IMR-90 (cell line): Measurements from ENCODE around the gene ENPP6. TPM values are rescaled to one million over a fixed set of nuclear protein-coding genes. Genes with fewer than 3 reads are reported as not detected.

Source experiments
- ATAC-seq: fragments of 200-7000 bp; cut with Tn5 transposase; 2 replicates; pipeline ENCODE4 v1.9.1; 2020; ENCODE audit warnings: low read depth, mild to moderate bottlenecking, moderate library complexity
- BruUV-seq: library from RNA; stranded (reverse); fragments of 400-500 nt; replicated peaks from 2 replicates; lab custom pipeline; 2021; lab: Mats Ljungman, UMichigan
- CTCF ChIA-PET: fragments of 300-600 bp; formaldehyde crosslinking; extraction: SDS; loops from one replicate; lab custom pipeline; 2021; ENCODE audit warnings: antibody characterized with exemption; lab: Yijun Ruan, JAX
- POLR2A ChIA-PET: fragments of 300-600 bp; sonication (Branson Sonifier 250); formaldehyde crosslinking; loops from one replicate; lab custom pipeline; 2022; ENCODE audit warnings: antibody characterized with exemption; ENCODE audit not compliant: unreplicated experiment; lab: Charles Lee
- DNase-seq: peaks from one replicate; pipeline ENCODE4 v3.0.0; 2013
- H2AFZ ChIP-seq: replicated peaks from 2 replicates; pipeline ENCODE3; 2013; ENCODE audit warnings: low read length, mild to moderate bottlenecking; ENCODE audit not compliant: poor library complexity
- H2AK5ac ChIP-seq: 2 replicates; pipeline ENCODE4 v1.6.1; 2013; ENCODE audit warnings: low read depth, low read length, inconsistent platforms
- H2AK9ac ChIP-seq: replicated peaks from 2 replicates; pipeline ENCODE3; 2013; ENCODE audit warnings: mild to moderate bottlenecking, low read depth, low read length, moderate library complexity; ENCODE audit not compliant: poor library complexity
- H2BK120ac ChIP-seq: 2 replicates; pipeline ENCODE4 v1.6.1; 2013; ENCODE audit warnings: low read depth, low read length, inconsistent platforms
- H2BK15ac ChIP-seq: 3 replicates; pipeline ENCODE4 v1.6.1; 2013; ENCODE audit warnings: low read depth, low read length, inconsistent platforms
- H2BK20ac ChIP-seq: 2 replicates; pipeline ENCODE4 v1.6.1; 2013; ENCODE audit warnings: low read depth, mild to moderate bottlenecking, inconsistent platforms, low read length, moderate library complexity
- H2BK5ac ChIP-seq: 2 replicates; pipeline ENCODE4 v1.6.1; 2013; ENCODE audit warnings: mild to moderate bottlenecking, low read depth, low read length, inconsistent platforms; ENCODE audit not compliant: poor library complexity, severe bottlenecking
- H3K14ac ChIP-seq: replicated peaks from 2 replicates; pipeline ENCODE4 v1.6.1; 2013; ENCODE audit warnings: low read depth, low read length, inconsistent platforms
- H3K18ac ChIP-seq: 2 replicates; pipeline ENCODE4 v1.6.1; 2013; ENCODE audit warnings: low read depth, low read length, control low read depth
- H3K23ac ChIP-seq: 2 replicates; pipeline ENCODE4 v1.6.1; 2013; ENCODE audit warnings: low read depth, low read length, inconsistent platforms
- H3K27ac ChIP-seq: 2 replicates; pipeline ENCODE4 v1.5.1; 2013; ENCODE audit warnings: mild to moderate bottlenecking, control low read depth, low read length; ENCODE audit not compliant: insufficient read depth
- H3K27me3 ChIP-seq: 2 replicates; pipeline ENCODE4 v1.6.1; 2013; ENCODE audit warnings: low read length; ENCODE audit not compliant: control insufficient read depth, insufficient read depth
- H3K36me3 ChIP-seq: 2 replicates; pipeline ENCODE4 v1.6.1; 2013; ENCODE audit warnings: low read length, mixed read lengths; ENCODE audit not compliant: control insufficient read depth, insufficient read depth
- H3K4ac ChIP-seq: 2 replicates; pipeline ENCODE4 v1.6.1; 2013; ENCODE audit warnings: low read depth, low read length, inconsistent platforms
- H3K4me1 ChIP-seq: 2 replicates; pipeline ENCODE4 v1.6.1; 2013; ENCODE audit warnings: low read length, mixed read lengths; ENCODE audit not compliant: control insufficient read depth, insufficient read depth
- H3K4me2 ChIP-seq: 2 replicates; pipeline ENCODE4 v1.6.1; 2013; ENCODE audit warnings: low read depth, mild to moderate bottlenecking, control low read depth, low read length, moderate library complexity
- H3K4me3 ChIP-seq: 2 replicates; pipeline ENCODE4 v1.5.1; 2013; ENCODE audit warnings: low read depth, mild to moderate bottlenecking, control low read depth, low read length, moderate library complexity; ENCODE audit not compliant: insufficient read depth
- H3K56ac ChIP-seq: 2 replicates; pipeline ENCODE4 v1.6.1; 2013; ENCODE audit warnings: low read length, inconsistent platforms; ENCODE audit not compliant: insufficient read depth; ENCODE audit errors: extremely low read depth
- H3K79me1 ChIP-seq, 2 experiments: 2 replicates each; pipeline ENCODE4 v1.6.1; 2013; ENCODE audit warnings: low read length in 2 of 2, inconsistent platforms in 1 of 2, low read depth in 1 of 2
- H3K9ac ChIP-seq: 2 replicates; pipeline ENCODE4 v1.6.1; 2013; ENCODE audit warnings: low read depth, low read length, control low read depth
- H3K9me1 ChIP-seq: 2 replicates; pipeline ENCODE4 v1.6.1; 2013; ENCODE audit warnings: low read length, inconsistent platforms; ENCODE audit not compliant: insufficient read depth
- H3K9me3 ChIP-seq: 2 replicates; pipeline ENCODE4 v1.6.1; 2013; ENCODE audit warnings: low read length; ENCODE audit not compliant: control insufficient read depth, insufficient read depth
- H4K20me1 ChIP-seq: 2 replicates; pipeline ENCODE4 v1.6.1; 2013; ENCODE audit warnings: low read length, inconsistent platforms; ENCODE audit not compliant: insufficient read depth
- H4K5ac ChIP-seq: 2 replicates; pipeline ENCODE4 v1.6.1; 2013; ENCODE audit warnings: mild to moderate bottlenecking, low read depth, low read length, control low read depth
- H4K8ac ChIP-seq, 2 experiments: 2 replicates each; pipeline ENCODE4 v1.6.1; 2013; ENCODE audit warnings: low read depth in 2 of 2, low read length in 2 of 2, control low read depth in 1 of 2, inconsistent platforms in 1 of 2
- H4K91ac ChIP-seq: 2 replicates; pipeline ENCODE4 v1.6.1; 2013; ENCODE audit warnings: low read depth, low read length, inconsistent platforms; ENCODE audit not compliant: insufficient read depth
- BHLHE40 ChIP-seq: fragments of 150-350 bp; IDR thresholded peaks from 2 replicates; pipeline ENCODE4 v1.6.1; 2016; ENCODE audit warnings: mild to moderate bottlenecking, low read depth, low read length
- CEBPB ChIP-seq: IDR thresholded peaks from 2 replicates; pipeline ENCODE4 v1.6.1; 2012; ENCODE audit warnings: low read depth, low read length, improper control_type of control experiment
- CHD1 ChIP-seq: IDR thresholded peaks from 2 replicates; pipeline ENCODE4 v1.6.1; 2012; ENCODE audit warnings: low read depth, low read length, improper control_type of control experiment
- MAFK ChIP-seq: IDR thresholded peaks from 2 replicates; pipeline ENCODE4 v1.6.1; 2012; ENCODE audit warnings: low read depth, low read length, improper control_type of control experiment
- MAZ ChIP-seq: IDR thresholded peaks from 2 replicates; pipeline ENCODE4 v1.6.1; 2012; ENCODE audit warnings: low read depth, mild to moderate bottlenecking, low read length, improper control_type of control experiment, moderate library complexity, borderline replicate concordance
- MXI1 ChIP-seq: IDR thresholded peaks from 2 replicates; pipeline ENCODE4 v1.6.1; 2012; ENCODE audit warnings: low read depth, mild to moderate bottlenecking, low read length, moderate library complexity, borderline replicate concordance
- POLR2A ChIP-seq: IDR thresholded peaks from 2 replicates; pipeline ENCODE4 v1.6.1; 2012; ENCODE audit warnings: mild to moderate bottlenecking, low read depth, low read length
- RAD21 ChIP-seq: IDR thresholded peaks from 2 replicates; pipeline ENCODE4 v1.6.1; 2012; ENCODE audit warnings: low read length, improper control_type of control experiment
- RFX5 ChIP-seq: IDR thresholded peaks from 2 replicates; pipeline ENCODE4 v1.8.0; 2012; ENCODE audit warnings: low read depth, mild to moderate bottlenecking, low read length, moderate library complexity
- WGBS, 2 experiments: methylation state at CpG; one replicate each; pipeline versions ENCODE4 v1.1.5 to v1.1.7; 2013; ENCODE audit warnings: missing lambda C conversion rate in 2 of 2; ENCODE audit not compliant: insufficient read length in 1 of 2; ENCODE audit errors: extremely low coverage in 2 of 2; 5-methylcytosine and 5-hydroxymethylcytosine counted together
- dilution Hi-C: fragments of 300-500 bp; cut with HindIII; formaldehyde crosslinking; loops from one replicate; pipeline ENCODE4 v1.14.3; 2018; ENCODE audit warnings: low sequenced_read_pairs; ENCODE audit not compliant: unreplicated experiment
- in situ Hi-C: fragments of 300-500 bp; cut with MboI; formaldehyde crosslinking; loops from 3 replicates; pipeline ENCODE4 v1.14.3; 2019; ENCODE audit warnings: low sequenced_read_pairs, inconsistent platforms, mixed read lengths
- intact Hi-C: fragments of 100-400 bp; cut with micrococcal nuclease; formaldehyde crosslinking; loops from 2 replicates; pipeline ENCODE4 v1.10.0; 2022
- polyA plus RNA-seq, 3 experiments: library from polyadenylated mRNA; depleted of rRNA; stranded (reverse); fragments of >200 nt; gene quantifications; 2 replicates each; pipeline ENCODE4 v1.2.3, GENCODE V29; 2012; ENCODE audit warnings: low replicate concordance in 1 of 3
- total RNA-seq: library from RNA; depleted of rRNA; stranded (reverse); fragments of >200 nt; gene quantifications from 2 replicates; pipeline ENCODE4 v1.2.3, GENCODE V29; 2012
- TF ChIP-seq, protein P1 (sequence below): fragments of 150-350 bp; IDR thresholded peaks from 2 replicates; pipeline ENCODE4 v1.6.1; 2017; ENCODE audit warnings: mild to moderate bottlenecking, antibody characterized with exemption, low read length, low read depth

Gene ENPP6
- total and polyA plus RNA-seq, 2 of the 4 experiments (the other 2 are of a cell fraction) = not detected

DNA sequence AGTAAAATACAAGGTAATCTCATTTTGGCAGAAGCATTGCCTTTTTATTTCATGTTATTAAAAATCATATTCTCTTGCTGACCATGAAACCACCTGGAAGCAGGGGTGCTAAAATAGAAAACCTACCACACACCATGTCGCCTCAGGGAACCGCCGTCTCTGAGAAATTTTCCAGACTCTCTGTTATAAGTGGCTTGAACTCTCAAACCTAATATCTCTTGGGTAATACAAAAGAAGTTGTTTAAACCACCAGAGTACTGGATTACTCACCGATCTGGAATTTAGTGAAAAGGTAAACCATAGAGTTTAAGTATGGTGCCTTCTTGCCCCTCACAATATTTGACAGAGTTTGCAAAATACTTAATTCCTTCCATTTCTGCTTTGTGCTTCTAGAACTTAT, 27.7 kb downstream of the ENPP6 start:
- H3K4me3 ChIP-seq = no peak overlapping the region
- no peak overlapping the region for H3K18ac ChIP-seq
- ChIA-PET POLR2A (no interaction called here), CTCF (no interaction called here)
- no peak overlapping the region for H2BK15ac ChIP-seq
- H3K4ac ChIP-seq = no peak overlapping the region
- no peak overlapping the region for H3K56ac ChIP-seq
- peaks cover 4% of the 10 kb centered on the region for H3K27me3 ChIP-seq
- H3K9ac ChIP-seq = no peak overlapping the region
- no TSS peak for BruUV-seq
- H2BK5ac ChIP-seq = no peak overlapping the region
- no peak overlapping the region for H4K91ac ChIP-seq
- no CpG with 5 or more reads among the region's 4 CpGs for WGBS, 2 experiments
- H3K79me1 ChIP-seq = no peaks in the 10 kb centered on the region
- no peak overlapping the region for H3K4me2 ChIP-seq
- no peak overlapping the region for H4K8ac ChIP-seq
- H3K36me3 ChIP-seq = no peaks in the 10 kb centered on the region
- dilution Hi-C loops (no loop called here), in situ Hi-C loops (no loop called here), intact Hi-C loops (no loop called here)
- no peak overlapping the region for H2BK20ac ChIP-seq
- no peak overlapping the region for H2AFZ ChIP-seq
- no peak overlapping the region for H3K27ac ChIP-seq
- ATAC-seq = no peak
- no peak overlapping the region for H2AK5ac ChIP-seq
- TF ChIP-seq MXI1 (no peak), BHLHE40 (no peak), CEBPB (no peak), MAZ (no peak), RFX5 (no peak), CHD1 (no peak), MAFK (no peak), POLR2A (no peak), RAD21 (no peak)
- TF ChIP-seq, protein P1, sequence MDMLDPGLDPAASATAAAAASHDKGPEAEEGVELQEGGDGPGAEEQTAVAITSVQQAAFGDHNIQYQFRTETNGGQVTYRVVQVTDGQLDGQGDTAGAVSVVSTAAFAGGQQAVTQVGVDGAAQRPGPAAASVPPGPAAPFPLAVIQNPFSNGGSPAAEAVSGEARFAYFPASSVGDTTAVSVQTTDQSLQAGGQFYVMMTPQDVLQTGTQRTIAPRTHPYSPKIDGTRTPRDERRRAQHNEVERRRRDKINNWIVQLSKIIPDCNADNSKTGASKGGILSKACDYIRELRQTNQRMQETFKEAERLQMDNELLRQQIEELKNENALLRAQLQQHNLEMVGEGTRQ = no peak
- H3K23ac ChIP-seq = no peak overlapping the region
- no peaks in the 10 kb centered on the region for H3K9me3 ChIP-seq
- H2AK9ac ChIP-seq = no peak overlapping the region
- DNase-seq = no peak
- no peaks in the 10 kb centered on the region for H3K4me1 ChIP-seq
- no peaks in the 10 kb centered on the region for H3K9me1 ChIP-seq
- H4K5ac ChIP-seq = no peak overlapping the region
- no peak overlapping the region for H3K14ac ChIP-seq
- H2BK120ac ChIP-seq = no peak overlapping the region
- no peaks in the 10 kb centered on the region for H4K20me1 ChIP-seq
